Measurements from ENCODE around the gene TAF4.

TAF4 gene

GRCh38 chr20:61936701-61937131 lies 129.0 kb downstream of the TAF4 start:
- H3K4me3 ChIP-seq (ENCODE audit: low read depth, low read length), result no peak overlapping the region
- in situ Hi-C loops (cut with HindIII; ENCODE audit: low sequenced_read_pairs), result no loop called here
- DNase-seq (ENCODE audit: low read depth, low spot score), result no peak
- TF ChIP-seq, protein P1, sequence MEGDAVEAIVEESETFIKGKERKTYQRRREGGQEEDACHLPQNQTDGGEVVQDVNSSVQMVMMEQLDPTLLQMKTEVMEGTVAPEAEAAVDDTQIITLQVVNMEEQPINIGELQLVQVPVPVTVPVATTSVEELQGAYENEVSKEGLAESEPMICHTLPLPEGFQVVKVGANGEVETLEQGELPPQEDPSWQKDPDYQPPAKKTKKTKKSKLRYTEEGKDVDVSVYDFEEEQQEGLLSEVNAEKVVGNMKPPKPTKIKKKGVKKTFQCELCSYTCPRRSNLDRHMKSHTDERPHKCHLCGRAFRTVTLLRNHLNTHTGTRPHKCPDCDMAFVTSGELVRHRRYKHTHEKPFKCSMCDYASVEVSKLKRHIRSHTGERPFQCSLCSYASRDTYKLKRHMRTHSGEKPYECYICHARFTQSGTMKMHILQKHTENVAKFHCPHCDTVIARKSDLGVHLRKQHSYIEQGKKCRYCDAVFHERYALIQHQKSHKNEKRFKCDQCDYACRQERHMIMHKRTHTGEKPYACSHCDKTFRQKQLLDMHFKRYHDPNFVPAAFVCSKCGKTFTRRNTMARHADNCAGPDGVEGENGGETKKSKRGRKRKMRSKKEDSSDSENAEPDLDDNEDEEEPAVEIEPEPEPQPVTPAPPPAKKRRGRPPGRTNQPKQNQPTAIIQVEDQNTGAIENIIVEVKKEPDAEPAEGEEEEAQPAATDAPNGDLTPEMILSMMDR (IDR thresholded peaks at IDR 0.05; ENCODE audit: low read depth, low read length), result no peak

- TF ChIP-seq, protein P1 (IDR thresholded peaks at IDR 0.05; ENCODE audit: low read depth, low read length), result no peak
- in situ Hi-C loops (cut with HindIII; ENCODE audit: low sequenced_read_pairs), result no loop called here
- H3K4me3 ChIP-seq (ENCODE audit: low read depth, low read length), result no peak overlapping the region
- no peak for DNase-seq (ENCODE audit: low read depth, low spot score)
These were observed 129.6 kb downstream of the TAF4 start for GRCh38 chr20:61935926-61936700.

- H3K4me3 ChIP-seq (ENCODE audit: low read depth, low read length), result no peak overlapping the region
- DNase-seq (ENCODE audit: low read depth, low spot score), result no peak
- in situ Hi-C loops (cut with HindIII; ENCODE audit: low sequenced_read_pairs), result no loop called here
- TF ChIP-seq, protein P1 (IDR thresholded peaks at IDR 0.05; ENCODE audit: low read depth, low read length), result no peak
These were observed 130.8 kb downstream of the TAF4 start for GRCh38 chr20:61934716-61935530.

DNA sequence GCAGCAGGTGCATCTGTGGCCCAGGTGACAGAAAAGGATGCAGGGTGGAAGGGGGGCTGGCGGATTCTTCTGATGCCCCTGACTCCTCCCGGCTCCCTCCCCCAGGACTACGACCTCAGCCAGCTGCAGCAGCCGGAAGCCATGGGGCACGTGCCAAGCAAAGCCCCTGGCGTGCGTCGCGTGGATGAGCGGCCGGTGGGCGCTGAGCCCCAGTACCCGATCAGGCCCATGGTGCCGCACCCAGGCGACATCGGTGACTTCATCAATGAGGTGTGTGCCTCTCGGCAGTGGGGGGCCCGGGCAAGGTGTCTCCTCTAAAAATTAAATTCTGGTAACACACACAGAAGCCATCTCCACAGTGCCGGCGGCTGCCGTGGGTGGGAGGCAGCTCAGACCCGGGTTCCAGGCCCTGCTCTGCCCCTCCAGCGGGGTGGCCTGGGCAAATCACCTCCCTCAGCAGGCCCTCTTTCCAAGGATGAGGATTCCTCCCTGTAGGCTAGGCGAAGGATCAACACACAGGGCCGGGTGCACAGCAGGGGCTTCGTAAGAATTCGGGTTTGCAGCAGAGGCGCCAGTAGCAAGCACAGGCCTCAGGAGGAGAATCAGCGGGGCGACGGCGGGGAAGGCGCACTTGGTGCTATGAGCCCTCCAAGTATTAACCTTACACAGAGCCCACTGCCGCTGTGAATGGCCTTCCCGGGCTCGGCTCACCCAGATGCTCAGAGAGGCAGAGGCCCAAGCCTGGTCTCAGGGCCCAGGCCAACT lies 131.5 kb downstream of the TAF4 start:
- H3K4me3 ChIP-seq (ENCODE audit: low read depth, low read length), result no peak overlapping the region
- TF ChIP-seq, protein P1 (IDR thresholded peaks at IDR 0.05; ENCODE audit: low read depth, low read length), result no peak
- in situ Hi-C loops (cut with HindIII; ENCODE audit: low sequenced_read_pairs), result no loop called here
- no peak for DNase-seq (ENCODE audit: low read depth, low spot score)

DNA sequence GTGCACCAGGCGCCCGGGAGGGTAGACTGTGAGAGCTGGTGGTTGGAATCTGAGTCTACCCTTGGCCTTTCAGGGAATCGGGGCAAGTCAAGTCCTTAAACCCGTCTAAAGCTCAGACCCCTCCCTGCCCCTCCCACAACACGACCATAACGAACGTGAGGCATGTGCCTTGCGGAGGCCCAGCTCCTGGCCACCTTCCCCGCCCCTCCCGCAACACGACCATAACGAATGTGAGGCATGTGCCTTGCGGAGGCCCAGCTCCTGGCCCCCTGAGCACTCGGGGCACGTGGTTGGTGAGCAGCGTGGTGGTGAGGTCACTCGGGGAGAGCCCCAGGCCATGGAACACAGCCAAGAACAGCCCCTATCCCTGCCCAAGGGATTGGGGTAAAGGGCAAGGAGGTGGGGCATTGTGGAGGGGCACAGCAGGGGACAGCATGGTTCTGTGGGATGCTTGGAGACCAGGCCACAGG lies 132.2 kb downstream of the TAF4 start:
- no peak overlapping the region for H3K4me3 ChIP-seq (ENCODE audit: low read depth, low read length)
- TF ChIP-seq, protein P1 (IDR thresholded peaks at IDR 0.05; ENCODE audit: low read depth, low read length), result no peak
- in situ Hi-C loops (cut with HindIII; ENCODE audit: low sequenced_read_pairs), result no loop called here
- no peak for DNase-seq (ENCODE audit: low read depth, low spot score)

All from astrocyte of the spinal cord (primary cell).